Measurements from ENCODE around the gene KLHDC7A.

DNA sequence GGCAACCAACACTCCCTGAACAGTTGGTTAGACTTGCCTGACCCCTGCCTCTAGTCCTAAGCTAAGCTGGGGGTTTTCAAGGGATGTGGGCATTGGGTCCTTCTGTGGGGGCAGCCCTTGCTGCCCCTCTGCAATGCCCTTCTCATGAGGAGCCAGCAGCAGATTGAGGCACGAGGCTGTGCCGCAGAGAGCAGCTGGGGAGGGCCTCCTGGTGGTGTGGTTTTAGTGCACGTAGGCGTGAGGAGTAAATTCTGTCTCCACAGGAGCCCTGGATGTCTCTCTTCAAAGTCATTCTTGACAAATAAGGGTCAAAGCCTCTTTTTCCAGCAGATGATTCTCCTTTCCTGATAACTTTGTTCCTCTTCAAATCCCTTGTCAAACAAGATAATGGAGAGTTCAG lies 31.8 kb upstream of the KLHDC7A start:
- TF ChIP-seq, protein P1, sequence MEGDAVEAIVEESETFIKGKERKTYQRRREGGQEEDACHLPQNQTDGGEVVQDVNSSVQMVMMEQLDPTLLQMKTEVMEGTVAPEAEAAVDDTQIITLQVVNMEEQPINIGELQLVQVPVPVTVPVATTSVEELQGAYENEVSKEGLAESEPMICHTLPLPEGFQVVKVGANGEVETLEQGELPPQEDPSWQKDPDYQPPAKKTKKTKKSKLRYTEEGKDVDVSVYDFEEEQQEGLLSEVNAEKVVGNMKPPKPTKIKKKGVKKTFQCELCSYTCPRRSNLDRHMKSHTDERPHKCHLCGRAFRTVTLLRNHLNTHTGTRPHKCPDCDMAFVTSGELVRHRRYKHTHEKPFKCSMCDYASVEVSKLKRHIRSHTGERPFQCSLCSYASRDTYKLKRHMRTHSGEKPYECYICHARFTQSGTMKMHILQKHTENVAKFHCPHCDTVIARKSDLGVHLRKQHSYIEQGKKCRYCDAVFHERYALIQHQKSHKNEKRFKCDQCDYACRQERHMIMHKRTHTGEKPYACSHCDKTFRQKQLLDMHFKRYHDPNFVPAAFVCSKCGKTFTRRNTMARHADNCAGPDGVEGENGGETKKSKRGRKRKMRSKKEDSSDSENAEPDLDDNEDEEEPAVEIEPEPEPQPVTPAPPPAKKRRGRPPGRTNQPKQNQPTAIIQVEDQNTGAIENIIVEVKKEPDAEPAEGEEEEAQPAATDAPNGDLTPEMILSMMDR (conservative IDR thresholded peaks at IDR 0.05; ENCODE audit: low read length) = no peak
- no peak for TF ChIP-seq EZH2phosphoT487 (IDR thresholded peaks at IDR 0.05; ENCODE audit: borderline replicate concordance)

All from Loucy (cell line).